NCI-H2081 treated with DMSO at 0.1 percent for 48 hours (cell line): ENCODE results near the gene HIRA.
"Not testable (repeated sequence)": the region's sequence is repeated elsewhere in the genome, so short reads cannot be mapped to it uniquely, and the experiment has no call there.

Experiments
- DNase-seq: peaks from one replicate; lab custom pipeline; 2025; lab: John Stamatoyannopoulos, UW

Gene HIRA

GRCh38 chr22:19440411-19441195 is 9.1 kb upstream of the HIRA start:
- DNase-seq: no peak

- no peak for DNase-seq
Measured at GRCh38 chr22:19438298-19438697, 6.8 kb upstream of the HIRA start.

- DNase-seq: not testable (repeated sequence)
Measured at GRCh38 chr22:19436444-19437161, 5.1 kb upstream of the HIRA start.

- no peak for DNase-seq
Measured at GRCh38 chr22:19434829-19435580, 3.5 kb upstream of the HIRA start.

GRCh38 chr22:19434401-19434800 is 2.9 kb upstream of the HIRA start:
- no peak for DNase-seq

- peak; percentile 74 for DNase-seq
Measured at GRCh38 chr22:19432133-19432851, 759 bp upstream of the HIRA start, which contains the start of gene MRPL40. TSS of gene MRPL40 (plus strand) at chr22:19432545. CDS start at chr22:19432555, 10 bp downstream.

- DNase-seq: no peak
Measured at GRCh38 chr22:19430890-19431541, 517 bp downstream of the HIRA start.

DNA sequence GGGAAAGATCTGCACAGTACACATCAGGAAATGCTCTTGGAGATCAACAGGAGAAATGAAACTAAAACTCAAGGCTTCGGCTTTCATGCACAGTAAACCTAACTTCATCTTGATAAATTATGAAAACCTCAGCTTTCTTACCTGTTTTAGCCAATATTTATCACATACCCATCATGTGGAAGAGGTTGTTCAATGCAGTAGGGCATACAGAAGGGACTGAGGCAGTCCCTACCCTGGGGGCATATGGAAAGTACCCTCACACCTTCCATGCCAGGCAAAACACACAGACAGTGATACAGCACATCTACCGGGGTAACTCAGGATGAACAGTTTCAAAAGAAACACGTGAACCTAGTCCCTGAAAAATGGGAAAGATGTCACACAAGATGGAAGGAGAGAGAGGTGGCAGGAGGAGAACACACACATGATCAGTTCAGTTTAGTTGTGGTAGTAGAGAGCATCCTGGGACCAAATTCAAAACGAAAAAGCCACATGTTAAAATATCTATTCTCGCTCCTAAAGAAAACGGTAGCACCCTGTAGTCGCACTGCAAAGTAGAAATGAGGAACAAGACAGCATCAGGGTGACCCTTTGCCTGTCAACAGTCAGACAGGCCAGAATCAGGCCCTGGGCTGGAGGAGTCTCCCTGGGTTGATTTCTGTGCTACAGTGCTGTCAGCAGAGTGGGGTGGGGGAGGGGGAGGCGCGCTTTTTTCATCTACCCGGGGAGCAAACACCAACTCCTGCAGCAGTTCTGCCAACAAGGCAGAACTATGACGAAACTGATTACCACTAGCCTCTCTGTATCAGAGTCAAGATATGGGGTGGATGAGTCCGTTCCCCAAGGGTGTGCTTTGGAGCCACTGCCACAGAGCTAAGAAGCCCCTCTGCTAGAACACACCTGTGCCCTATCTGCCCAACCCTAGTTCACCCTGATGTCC is 1.3 kb downstream of the HIRA start:
- no peak for DNase-seq

GRCh38 chr22:19424186-19424500 is 7.4 kb downstream of the HIRA start:
- DNase-seq: no peak

GRCh38 chr22:19422440-19423301 is 8.9 kb downstream of the HIRA start:
- DNase-seq: no peak

DNA sequence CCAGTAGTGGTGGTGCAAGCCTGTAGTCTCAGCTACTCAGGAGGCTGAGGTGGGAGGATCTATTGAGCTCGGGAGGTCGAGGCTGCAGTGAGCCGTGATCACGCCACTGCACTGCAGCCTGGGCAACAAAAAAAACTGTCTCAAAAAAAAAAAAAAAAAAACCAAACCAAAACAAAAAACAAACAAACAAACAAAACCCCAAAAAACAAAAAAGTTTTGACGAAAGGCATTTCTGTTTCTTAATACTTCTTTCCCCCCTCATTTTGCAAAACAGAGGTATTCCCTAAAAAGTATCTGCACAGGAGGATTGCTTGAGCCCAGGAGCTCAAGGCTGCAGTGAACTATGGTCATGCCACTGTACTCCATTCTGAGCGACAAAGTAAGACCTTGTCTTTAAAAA is 11.2 kb downstream of the HIRA start:
- no peak for DNase-seq

GRCh38 chr22:19419464-19420178 is 11.9 kb downstream of the HIRA start:
- DNase-seq: no peak

DNA sequence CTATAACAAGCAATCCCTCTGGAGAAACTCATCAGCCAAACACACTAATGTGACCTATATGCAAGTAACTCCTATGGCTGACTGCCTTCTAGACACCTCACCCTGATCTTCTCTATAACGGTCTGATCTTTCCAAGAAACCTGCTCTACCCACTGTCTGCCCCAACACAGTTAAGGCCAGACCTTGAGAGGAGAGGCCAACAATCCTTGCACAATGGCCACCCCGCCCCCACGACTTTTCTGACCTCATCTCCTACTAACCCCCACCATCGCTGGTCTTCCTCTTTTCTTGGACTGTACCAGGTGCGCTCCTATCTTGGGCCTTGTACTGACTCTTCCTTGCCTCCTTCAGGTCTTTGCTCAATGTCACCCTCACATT is 12.5 kb downstream of the HIRA start:
- no peak for DNase-seq

GRCh38 chr22:19412923-19413322 is 18.6 kb downstream of the HIRA start:
- no peak for DNase-seq

GRCh38 chr22:19412478-19412877 is 19.1 kb downstream of the HIRA start:
- no peak for DNase-seq

- no peak for DNase-seq
Measured at GRCh38 chr22:19411690-19412045, 19.9 kb downstream of the HIRA start.

DNA sequence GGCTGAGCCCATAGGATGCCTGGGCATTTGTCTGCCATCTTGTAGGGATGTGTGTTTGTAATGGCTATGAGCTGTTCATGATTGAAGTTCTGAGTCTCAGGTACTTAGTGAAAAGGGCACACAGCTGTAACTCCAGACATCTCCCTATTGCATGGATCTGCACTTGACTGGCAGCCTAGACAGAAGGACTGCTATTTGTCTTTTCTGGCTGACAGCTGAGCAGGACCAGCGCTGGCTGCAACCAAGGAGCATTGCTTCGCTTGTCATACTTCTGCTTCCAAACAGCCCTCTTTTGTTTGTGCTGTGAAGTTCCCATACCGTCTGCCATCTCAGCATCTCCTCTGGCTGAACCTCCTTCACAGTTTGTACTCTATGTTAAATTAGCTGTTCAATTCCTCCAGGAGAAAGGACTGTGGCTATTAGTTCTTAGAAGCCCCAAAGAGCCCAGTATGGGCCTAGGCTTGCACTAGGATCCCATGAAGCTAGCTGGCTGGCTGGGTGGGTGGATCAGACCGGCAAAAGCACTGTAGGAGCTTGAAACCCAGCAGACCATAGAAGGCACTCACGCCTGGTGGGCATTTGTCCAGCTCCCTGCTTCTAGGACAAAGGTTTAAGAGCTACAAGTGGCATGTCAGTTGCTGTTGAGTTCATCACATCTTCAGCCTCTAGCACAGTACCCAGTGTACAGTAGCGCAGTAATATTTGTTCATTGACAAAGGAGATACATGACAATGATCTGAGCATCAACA is 20.4 kb downstream of the HIRA start:
- DNase-seq: no peak
